Activated T-cell treated with anti-CD3 and anti-CD28 coated beads for 48 hours (primary cell): Measurements from ENCODE around the gene WARS2.

ENCODE experiments used
- DNase-seq: peaks from one replicate; pipeline ENCODE4 v3.0.0-alpha.2; 2020; ENCODE audit warnings: low read depth

Gene WARS2

DNA sequence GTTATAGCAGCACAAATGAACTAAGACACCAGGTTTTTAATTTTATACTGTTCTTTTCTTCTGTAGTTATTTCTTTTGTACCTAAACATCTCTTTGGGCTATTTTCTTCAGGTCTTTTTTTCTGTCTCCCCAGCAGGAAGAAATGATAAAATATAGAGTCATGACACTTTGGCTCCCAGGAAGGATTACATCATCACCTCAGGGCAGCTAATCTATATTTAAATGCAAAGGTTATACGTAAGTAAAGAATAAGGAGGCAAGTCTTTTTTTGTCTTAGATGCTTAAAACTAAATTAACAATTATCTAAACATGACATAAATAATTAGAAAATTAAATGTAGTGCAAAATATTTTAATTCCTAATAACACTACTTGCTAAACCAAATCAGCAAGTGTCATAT is 57.0 kb downstream of the WARS2 start:
- no peak for DNase-seq

DNA sequence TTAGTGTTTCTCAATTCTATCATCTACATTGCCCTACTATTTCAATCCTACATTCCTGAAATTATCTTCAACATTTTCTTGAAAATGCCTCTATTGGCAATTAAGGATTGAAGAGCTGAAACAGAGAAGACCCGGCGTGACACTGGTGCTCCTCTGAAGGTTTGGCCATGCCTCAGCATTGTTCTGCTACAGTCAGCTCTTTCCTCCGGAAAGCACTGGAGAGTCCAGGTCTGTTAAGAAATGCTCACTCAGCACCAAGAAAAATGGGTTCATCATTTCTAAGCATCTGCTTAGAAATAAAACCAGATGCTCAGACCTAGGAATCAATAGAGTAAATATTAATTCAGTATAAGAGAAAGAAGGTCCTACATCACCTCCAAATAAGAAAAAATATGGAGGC is 58.8 kb downstream of the WARS2 start:
- no peak for DNase-seq

DNA sequence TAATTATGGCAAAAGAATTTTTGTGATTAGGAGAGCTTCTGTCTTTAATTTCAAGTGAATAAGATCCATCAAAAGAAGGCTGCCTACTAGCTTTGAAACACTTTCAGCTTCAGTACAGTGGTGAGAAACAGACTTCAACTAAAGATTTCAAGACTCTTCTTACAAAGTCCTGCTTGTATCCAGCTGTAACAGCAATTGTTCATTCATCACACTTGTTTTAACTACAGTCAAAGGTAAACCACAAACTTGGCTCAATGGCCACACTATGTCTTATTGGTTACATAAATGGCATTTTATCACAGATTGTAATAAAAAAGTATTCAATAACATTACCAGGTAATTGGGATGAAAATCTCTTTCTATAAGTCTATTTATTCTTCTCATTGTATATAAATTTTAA is 59.2 kb downstream of the WARS2 start:
- no peak for DNase-seq

DNA sequence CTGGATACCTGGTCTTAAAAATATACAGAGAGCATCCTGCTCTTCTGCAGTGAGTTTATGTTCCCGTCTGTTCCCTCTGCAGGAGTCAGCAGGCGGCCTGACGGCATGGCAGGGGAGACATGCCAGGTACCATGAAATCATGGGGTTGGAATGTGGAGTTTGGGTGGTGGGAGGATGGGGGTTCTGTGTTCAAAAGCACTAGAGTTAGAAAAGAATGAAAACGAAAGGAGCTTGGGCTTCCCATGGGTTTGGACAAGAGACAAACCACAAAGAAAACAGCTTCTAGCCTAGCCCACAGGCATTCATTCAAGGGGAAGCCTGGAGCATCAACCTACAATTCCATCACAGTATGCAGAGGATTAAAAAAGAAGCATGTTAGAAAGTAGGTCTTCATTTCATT is 59.9 kb downstream of the WARS2 start:
- DNase-seq, result no peak

DNA sequence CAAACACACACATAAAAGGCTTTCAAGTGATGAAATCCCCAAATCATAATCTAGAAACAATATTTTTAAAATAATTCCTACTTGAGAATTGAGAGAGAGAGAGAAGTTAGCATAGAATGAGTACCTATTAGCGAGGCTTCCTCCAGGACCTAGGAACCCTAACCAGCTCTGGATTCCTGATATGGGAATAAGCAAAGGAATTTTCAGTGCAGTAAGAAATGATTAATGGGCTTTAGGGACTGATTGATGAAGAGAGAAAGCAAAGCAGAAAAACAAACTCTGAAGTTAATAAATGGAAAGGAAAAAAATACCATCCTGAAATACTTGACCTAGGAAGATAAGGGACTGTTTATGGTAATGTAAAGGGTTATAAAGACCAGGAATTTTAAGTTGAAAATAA is 60.6 kb downstream of the WARS2 start:
- DNase-seq, result no peak

DNA sequence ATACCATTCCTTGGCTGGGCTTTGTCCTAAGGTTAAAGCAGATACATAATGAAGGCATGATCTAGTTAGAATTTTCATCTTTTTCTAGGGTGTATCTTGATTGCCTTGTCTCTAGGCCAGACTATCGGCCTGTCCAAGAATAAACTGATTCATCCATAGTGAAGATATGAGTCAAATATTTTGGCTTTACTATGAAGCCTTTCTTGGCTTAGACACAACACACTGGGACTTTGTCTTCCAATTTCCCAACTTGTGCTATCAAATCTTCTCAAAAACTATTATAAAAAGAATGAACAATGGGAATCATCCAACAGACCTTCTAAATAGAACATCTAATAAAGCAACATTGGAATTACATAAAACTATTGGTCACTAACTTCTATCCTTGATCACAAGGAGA is 64.8 kb downstream of the WARS2 start:
- DNase-seq, result no peak

DNA sequence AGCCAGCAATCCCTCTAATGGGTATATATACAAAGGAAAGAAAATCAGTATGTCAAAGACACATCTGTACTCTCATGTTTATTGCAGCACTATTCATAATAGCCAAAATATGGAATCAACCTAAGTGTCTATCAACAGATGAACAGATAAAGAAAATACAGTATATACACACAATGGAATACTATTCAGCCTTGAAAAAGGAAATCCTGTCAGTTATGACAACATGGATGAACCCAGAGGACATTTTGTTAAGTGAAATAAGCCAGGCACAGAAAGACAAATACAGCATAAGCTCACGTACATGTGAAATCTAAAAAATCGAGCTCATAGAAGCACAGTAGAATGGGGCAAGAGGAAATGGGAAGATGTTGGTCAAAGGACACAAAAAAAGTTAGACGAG is 69.1 kb downstream of the WARS2 start:
- DNase-seq, result no peak

DNA sequence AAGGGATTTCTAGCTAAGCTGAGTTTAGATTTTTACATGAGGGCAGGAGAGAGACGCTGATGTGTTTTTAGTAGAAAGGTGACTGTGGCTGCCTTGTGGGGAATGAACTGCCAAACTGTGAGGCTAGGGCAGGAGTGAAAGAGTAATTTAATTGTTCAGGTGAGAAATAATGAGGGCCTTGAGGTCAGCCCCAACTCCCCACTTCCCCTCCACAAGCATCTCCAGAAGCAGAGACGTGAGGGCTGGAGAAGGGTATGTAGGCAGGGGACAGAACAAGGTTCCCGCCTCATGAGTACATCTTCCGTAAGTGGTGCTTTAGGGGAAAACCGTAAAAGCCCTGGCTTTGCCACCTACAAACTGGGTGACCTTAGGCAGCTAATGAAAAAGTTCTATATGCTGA is 70.8 kb downstream of the WARS2 start:
- DNase-seq, result no peak

DNA sequence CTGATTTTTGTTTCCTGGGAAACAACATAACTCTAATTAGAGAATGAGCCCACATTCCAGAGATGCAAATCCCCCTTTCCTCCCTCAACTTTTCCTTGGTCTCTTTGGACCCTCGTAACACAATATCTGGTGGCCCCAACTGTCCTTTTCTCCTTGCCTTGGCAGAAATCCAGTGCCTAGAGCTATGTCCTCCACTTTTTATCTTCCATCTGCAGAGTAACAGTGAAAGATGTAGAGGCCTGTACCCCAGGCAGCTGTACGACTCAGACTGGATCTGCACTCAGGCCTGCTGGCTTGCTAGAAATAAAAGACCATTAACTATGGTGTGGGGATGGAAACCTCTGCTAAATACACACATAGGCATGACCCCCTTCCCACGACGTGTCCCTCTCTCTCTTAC is 72.0 kb downstream of the WARS2 start:
- no peak for DNase-seq

DNA sequence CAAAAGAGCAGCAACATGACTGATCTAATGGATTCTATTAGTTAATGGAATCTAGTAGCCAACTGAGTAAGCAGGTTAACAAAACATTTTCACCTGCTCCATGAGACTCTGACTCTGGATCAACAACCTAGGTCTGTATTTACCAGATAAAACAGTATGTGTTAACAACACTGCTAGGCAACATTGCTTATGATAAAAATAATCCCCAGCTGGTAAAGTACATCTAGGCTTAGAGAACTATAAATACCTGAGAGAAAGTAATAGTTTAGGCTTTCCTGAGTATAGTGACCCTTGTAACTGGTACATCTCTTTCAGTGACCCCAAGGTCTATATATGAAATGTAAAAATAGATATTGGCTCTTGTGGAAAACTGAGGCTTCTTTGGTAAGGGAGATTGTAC is 78.8 kb downstream of the WARS2 start:
- no peak for DNase-seq

DNA sequence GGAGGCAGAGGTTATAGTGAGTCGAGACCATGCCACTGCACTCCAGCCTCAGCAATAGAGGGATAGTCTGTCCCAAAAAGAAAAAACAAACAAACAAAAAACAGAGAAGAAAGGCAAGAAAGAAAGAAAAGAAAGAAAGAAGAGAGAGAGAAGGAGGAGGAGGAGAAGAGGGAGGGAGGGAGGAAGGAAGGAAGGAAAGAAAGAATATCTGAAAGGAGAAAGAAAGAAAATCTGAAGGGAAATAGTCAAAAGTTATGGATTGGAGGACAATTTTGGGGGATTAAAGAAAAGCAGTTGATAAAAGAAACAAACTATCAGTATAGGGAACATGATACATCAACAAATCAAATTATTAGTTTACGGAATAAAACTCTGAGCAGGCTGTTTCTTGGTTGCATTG is 84.9 kb downstream of the WARS2 start:
- DNase-seq, result no peak

DNA sequence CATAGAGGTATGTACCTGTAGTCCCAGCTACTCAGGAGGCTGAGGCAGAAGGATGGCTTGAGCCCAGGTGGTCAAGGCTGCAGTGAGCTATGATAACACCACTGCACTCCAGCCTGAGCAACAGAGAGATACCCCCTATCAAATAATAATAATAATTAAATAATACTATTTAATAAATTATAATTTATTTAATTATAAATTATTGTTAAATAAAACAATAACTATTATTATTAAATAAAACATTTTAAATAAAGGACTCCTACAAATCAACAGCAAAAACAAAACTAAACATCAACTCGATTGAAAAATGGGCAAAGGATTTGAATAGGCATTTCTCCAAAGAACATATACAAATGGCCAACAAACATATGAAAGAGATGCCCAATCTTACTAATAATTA is 86.5 kb downstream of the WARS2 start:
- DNase-seq, result no peak

DNA sequence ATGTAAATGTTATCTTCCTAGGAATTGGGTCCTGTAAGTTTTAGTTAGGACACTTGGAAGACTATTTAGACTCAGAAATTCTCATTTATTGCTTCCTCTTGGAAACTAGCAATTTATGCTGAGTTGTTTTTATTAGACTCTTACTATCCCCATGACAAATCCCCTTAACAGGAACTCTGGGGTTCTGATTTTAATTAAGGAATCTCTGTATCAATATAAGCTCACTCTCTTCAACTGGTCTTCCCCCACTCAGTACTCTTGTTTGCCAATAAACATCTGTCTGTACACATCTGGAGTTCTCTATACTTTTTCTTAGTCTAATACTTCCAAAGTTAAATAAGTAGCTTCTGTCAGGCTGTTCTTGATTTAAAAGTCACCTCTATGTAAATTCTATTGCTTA is 88.2 kb downstream of the WARS2 start:
- DNase-seq, result no peak

DNA sequence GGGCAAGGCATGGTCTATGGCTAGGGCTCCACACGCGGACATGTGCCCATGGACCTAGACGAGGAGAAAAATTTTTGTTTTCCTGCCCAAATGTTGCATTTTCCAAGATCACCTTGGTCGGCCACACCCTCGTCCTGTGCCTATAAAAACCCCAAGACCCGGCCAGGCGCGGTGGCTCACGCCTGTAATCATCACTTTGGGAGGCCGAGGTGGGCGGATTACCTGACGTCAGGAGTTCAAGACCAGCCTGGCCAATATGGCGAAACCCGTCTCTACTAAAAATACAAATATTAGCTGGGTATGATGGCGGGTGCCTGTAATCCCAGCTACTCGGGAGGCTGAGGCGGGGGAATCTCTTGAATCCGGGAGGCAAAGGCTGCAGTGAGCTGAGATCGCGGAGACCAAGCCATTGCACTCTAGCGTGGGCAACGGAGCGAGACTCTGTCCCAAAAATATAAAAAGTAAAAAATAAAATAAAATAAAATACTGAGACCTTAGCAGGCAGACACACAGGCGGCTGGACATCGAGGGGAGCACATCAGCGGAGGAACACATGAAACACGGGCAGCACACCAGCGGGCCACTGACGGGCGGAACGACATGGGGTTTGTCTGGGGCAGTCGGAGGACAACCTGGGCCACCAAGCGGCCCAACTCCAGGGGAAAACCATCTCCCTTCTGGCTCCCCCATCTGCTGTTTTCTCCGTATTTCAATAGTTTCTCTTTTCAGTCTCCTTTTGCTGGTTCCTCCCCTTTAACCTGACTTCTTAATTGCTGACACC is 91.6 kb downstream of the WARS2 start:
- DNase-seq, result no peak

DNA sequence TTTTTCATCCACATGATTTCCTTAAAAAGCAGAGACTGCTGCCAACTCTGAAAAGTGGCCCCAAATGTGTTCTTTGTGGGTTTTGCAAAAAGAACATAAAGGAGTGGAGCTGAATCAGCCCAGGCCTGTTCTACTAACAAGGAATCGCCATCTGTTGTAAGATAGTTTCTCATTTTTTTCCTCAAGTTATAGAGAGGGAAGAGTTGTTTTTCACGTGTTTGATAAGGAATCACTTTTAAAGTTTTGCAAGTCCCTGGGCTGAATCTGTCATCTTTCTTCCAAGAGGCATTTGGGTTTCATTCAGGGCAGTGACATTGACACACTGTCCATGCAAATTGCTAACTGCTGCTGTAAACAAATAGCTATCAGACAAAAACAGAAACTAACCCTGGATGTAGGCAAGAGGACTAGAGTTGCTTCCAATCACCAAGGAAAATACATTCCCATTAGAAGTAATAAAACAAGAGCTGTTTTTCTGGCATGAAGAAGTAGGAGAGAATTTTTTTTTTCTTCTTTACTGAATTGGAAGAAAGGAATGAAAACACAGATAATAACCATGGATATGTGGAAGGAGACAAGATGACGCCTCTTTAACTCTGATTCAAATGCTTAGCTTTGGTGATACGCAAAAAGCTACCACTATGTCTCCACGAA is 93.5 kb downstream of the WARS2 start:
- DNase-seq, result no peak

DNA sequence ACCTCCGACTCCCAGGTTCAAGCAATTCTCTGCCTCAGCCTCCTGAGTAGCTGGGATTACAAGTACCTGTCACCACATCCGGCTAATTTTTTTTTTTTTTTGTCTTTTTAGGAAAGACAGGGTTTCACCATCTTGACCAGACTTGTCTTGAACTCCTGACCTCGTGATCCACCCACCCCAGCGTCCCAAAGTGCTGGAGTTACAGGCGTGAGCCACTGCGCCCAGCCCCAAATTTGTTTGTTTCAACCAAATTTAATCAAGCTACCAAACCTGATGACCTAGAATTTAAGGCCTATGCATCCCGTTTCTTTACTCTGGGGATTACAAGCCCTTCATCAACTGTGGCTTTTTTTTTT is 94.0 kb downstream of the WARS2 start:
- no peak for DNase-seq

DNA sequence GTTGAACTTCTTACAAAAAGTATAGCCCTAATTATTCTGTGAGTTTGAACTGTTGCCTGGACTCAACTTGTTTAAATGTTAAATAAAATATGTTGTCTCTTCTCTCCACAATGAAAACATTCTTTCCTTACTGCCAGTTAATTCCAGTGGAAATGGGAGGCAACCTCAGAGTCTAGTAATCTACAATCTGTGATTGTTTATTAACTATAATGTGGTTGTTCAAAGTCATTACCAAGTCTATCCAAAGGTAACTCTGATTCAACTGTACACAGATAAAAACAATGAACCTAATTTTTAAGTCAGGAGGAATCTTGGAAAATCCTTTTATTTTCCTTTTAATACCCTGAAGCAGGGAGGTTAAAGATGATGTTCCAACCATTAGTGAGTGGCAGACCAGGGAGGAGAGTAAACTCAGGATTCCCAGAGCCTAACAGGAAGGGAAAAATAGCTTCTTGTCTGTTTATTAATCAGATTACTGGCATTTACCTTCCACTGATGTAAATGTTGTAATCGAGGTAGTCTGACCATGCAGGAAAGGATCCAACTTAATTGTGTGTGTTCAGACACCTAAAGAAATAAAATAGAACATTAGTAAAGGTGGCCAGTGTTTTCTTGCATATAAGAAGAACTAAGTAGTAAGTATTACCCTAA is 95.2 kb downstream of the WARS2 start:
- DNase-seq, result no peak

DNA sequence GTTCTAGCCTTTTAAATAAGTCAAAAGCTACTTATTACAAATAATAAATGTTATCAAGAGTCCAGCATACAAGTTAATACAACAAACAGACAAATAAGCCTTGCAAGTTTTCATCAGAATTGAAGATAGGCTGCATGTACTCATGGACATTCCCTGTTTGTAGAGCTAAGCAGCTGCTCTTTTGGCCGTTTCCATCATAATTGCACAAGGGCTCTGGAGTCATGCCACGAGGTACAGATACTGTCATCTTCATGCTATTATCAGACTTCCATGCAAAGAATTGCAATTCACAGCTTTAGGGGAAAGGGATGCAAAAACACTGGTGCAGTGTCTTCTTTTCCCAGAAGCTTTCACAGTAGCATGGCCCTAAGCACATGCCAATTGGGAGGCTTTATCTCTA is 99.5 kb downstream of the WARS2 start:
- DNase-seq, result no peak

DNA sequence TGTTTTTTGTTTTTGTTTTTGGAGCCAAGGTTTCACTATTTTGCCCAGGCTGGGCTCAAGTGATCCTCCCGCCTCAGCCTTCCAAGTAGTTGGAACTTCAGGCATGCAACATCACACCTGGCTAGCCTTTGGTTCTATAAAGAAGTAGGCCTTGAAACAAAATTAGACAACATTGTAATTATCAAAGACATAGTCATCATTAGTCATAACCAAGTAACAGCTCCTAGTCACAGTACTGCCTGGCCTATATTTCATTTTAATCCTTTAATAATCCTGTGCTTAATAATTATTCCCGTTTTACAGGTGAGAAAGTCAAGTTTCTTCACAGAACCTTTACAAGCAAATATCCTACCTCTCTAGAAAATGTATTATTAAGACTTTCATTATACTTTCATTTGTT is 100.0 kb downstream of the WARS2 start:
- no peak for DNase-seq

DNA sequence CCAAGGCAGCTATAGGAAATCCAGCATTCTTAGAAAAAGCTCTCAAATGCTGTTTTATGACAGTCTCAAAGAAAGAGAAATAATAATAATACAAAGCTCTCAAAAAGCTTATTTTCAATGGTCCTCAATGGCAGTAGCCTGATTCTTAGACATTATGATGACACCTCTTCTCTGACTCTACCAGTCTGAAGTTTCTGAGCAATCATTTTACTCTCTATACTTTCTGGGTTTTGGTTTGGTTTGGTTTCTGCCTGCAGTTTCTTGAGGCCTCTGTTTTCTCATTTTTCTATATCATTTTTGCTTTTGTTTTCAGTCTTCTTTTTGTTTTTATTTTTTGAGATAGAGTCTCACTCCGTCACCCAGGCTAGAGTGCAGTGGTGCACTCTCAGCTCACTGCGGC is 102.1 kb downstream of the WARS2 start:
- DNase-seq, result no peak

DNA sequence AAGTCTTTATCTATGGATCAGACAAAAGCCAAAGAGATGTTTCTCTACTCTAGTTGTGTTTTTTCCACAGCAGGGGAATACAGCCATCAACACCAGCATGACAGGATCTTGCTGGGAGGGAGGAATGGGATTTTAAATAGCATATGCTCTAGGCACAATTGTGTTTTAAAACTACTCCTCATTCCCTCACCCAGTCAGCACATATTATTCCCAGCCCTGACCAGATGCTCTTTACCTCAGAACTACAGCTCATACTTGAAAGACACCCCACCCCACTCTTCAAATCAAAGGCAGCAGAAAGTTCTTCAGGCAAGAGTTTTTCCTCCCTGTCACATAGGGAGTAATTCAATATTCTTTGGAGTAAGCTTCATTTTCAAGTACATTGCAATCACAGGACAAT is 106.1 kb downstream of the WARS2 start:
- DNase-seq, result no peak

DNA sequence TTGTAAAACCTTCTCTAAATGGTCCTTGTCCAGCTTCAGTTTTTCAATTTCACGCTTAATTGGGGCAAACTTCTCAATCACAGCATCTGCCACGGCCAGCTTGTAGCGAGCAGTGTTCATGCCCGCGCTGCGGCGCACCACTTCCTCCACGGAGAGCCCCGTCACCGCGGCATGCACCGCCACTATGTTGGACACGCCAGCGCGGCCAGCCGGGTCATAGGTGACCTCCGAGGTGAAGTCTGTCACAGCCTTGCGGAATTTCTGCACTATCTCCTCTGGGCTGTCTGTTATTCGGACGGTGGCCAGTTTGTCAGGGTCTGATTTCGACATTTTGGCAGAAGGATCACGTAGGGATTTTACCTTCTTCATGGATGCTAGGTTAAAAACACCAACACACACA is 107.5 kb downstream of the WARS2 start:
- DNase-seq, result no peak

DNA sequence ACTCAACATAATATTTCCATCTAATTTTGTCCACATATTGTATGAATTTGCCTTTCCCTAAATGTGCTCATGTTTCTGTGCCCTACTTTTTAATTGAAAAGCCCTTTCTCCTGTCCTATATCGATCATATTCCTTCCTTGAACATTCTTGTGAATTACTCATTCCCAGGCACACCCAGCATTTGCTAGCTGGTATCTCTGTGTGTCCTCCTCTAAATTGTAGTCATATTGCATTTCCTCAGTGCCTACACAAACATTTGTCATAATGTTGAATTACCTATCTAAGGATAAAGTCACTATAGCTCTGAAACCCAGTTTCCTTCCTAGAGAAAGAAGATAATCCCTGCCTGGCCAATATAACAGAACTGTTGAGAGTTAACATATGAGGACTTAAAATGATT is 112.7 kb downstream of the WARS2 start:
- no peak for DNase-seq

DNA sequence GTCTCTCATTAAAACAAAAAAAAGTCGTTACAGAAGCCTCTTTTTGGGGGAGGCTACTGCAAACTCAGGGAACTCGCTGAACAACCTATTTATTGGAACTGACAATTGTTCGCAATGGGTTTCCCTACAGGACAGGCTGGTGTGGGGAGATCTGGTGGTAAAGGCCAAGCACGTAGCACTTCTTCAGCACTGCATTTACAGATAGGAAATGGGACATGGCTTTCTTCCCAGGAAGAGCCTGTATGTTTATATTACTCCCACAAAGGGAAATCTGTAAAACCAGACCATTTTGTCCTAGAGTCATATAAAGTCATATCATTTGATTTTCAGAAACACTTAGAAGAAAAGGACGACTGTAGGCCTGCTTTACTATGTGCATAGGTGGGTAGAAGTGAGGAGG is 113.5 kb downstream of the WARS2 start:
- no peak for DNase-seq
